Measurements from ENCODE around the gene PTPN4.
"Not testable (repeated sequence)": the region's sequence is repeated elsewhere in the genome, so short reads cannot be mapped to it uniquely, and the experiment has no call there.

The PTPN4 gene

GRCh38 chr2:119764832-119765231 is 5.1 kb downstream of the PTPN4 start:
- DNase-seq, result no peak

DNA sequence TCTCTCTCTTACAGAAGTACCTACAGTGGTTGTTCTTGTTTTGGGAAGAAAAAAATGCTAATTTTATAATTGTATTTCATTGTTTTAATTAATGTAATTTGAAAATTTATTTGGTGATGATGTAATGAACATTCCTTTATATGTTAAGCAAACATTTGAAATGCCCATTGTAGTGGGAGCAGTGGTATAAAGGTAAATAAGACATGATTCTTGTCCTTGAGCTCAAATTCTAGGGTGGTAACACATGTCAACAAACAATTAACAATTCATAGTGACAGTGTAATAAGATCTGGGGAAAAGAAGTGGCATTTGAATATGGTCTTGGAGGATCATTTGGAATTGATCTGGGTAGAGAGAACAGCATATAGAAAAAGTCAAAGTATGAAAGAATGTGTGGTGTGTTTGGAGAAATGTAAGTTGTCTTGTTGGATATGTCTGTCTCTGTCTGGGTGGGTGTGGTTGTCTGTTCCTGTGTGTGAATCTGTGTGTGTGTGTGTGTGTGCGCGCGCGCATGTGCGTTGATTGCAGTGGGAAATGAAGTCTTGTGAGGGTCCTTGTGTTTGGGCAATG is 5.8 kb downstream of the PTPN4 start:
- no peak for DNase-seq

DNA sequence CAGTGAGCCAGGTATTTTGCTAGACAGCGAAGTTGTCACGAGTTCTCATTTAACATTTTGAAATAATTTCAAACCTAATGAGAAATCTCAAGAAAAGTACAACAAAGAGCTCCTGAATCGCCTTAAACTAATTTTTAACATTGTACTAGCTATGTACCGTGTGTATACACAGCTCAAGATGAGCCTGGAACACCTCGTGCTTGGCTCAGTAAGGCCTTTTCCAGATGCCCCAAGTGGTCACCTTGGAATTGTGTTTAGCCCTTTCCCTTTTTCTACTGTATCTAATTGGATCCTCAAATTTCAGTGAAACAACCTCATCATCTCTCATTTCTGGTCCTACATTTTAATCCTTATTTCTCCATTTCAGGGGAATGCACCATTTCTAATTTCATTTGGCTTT is 7.2 kb downstream of the PTPN4 start:
- no peak for DNase-seq

DNA sequence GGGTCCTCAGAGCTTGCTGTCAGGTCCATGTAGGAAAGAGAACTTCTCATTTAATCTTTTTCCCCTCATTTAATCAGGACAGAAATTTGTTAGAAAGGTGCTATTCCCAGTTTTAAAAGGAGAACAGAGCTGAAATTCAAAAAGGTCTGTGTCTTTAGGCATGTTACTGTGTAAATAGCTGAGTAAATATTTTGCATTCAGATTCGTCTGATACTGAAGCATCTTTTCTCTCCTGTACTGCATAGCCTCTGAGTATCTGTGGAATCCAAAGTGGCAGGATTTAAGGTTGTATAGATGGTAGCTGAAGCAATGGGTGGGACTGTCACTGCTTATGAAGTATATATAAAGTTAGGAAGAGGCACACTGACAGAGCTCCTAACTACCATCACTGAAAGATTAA is 9.0 kb downstream of the PTPN4 start:
- DNase-seq, result no peak

DNA sequence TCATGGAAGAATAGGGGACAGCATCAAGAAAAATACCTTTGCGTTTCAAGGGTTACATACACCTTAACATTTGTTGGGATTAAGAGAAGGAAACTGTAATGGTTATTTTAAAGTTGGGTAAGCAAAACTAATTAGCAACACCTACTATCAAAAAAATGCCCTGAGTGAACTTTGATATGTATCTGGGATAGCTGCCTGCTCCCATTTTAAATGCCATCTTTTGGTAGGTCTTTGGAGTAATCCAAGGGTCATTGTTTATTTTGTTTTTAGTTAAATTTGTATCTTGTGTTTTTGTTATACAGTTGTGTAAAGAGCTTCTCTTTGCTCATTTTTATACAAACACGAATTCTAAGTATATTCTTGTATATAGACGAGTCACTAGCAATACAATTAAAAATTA is 9.9 kb downstream of the PTPN4 start:
- no peak for DNase-seq

- no peak for DNase-seq
Measured at GRCh38 chr2:119771331-119771730, 11.6 kb downstream of the PTPN4 start.

DNA sequence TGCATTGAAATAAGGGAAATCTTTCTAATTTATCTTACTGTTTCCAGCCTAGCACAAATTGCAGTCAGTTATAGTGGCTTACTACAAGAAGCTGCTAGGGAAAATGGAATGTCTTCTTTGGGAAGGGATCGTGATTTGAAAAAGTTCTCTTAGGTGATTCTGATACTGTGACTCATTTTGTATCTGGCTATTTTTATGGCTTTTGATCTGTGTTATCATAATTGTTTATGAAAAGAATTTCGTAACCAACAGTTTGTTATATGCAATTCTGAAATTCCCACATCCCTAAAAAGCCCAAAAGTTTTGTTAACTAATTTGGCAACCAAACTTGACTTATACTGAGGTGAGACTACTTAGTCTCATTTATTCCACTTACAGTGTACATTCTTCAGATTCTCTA is 12.4 kb downstream of the PTPN4 start:
- DNase-seq, result no peak

DNA sequence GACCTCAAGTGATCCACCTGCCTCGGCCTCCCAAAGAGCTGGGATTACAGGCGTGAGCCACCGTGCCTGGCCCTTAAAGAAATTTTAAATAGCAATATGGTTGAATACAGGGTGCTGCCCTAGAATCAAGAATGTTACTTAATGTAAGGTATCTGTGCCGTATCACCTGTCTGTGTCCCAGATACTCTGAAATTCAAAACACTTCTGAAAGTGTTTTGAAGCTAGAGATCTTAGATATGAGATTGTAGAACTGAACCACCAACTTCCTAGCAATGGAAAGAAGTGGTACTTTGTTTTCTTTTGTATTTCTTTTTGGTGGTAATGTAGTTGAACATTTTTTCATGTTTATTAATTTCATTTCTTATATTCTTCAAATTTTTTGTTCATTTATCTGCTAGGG is 13.0 kb downstream of the PTPN4 start:
- DNase-seq, result no peak

GRCh38 chr2:119774026-119774425 is 14.3 kb downstream of the PTPN4 start:
- no peak for DNase-seq

- no peak for DNase-seq
Measured at GRCh38 chr2:119775102-119775501, 15.4 kb downstream of the PTPN4 start.

- no peak for DNase-seq
Measured at GRCh38 chr2:119782308-119783027, 22.7 kb downstream of the PTPN4 start.

- DNase-seq, result no peak
Measured at GRCh38 chr2:119784876-119785275, 25.2 kb downstream of the PTPN4 start.

DNA sequence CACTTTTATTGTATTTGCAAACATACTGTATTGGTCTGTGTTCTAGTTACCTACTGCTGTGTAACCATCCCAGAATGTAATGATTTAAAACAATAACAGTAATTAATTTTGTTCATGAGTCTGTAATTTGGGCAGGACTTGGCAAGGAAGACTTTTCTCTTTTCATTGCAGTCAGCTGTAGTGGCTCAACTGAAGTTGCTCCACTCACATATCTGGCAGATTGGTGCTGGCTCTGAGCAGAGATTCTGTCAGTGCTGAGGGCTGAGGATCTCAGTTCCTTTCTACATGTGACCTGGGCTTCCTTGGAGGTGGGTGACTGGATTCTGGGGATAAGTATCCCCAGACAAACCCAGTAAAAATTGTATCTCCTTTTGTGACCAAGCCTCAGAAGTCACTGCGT is 26.6 kb downstream of the PTPN4 start:
- DNase-seq, result no peak

DNA sequence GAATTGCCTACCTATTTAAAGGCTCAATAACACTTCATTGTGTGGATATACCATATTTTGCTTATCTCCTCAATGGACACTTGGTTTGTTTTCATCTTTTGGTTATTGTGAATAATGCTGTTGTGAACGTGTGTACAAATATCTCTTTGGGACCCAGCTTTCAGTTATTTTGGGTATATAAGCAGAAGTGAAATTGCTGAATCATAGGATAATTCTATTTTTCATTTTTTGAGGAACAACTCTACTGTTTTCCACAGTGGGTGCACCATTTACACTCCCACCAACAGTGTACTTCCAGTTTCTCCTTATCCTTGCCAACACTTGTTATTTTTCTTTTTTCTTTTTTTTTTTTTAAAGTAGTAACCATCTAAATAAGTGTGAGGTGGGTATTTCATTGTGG is 29.0 kb downstream of the PTPN4 start:
- DNase-seq, result no peak

GRCh38 chr2:119790466-119790865 is 30.7 kb downstream of the PTPN4 start:
- no peak for DNase-seq

DNA sequence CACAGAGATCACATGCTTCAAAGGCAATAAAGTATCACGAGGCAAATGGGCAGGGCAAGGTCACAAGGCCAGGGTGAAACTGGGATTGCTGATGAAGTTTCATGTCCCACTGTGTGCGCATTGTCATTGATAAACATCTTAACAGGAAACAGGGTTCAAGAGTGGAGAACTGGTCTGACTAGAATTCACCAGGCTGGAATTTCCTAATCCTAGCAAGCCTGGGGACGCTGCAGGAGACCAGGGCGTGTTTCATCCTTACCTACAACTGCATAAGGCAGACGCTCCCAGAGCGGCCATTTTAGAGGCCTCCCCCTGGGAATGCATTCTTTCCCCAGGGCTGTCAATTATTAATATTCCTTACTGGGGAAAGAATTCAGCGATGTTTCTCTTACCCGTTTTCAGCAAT is 33.2 kb downstream of the PTPN4 start:
- DNase-seq, result no peak

GRCh38 chr2:119794237-119794636 is 34.5 kb downstream of the PTPN4 start:
- DNase-seq, result no peak

GRCh38 chr2:119795309-119796303 is 35.9 kb downstream of the PTPN4 start:
- no peak for DNase-seq

- DNase-seq, result no peak
Measured at GRCh38 chr2:119800376-119800902, 40.7 kb downstream of the PTPN4 start.

DNA sequence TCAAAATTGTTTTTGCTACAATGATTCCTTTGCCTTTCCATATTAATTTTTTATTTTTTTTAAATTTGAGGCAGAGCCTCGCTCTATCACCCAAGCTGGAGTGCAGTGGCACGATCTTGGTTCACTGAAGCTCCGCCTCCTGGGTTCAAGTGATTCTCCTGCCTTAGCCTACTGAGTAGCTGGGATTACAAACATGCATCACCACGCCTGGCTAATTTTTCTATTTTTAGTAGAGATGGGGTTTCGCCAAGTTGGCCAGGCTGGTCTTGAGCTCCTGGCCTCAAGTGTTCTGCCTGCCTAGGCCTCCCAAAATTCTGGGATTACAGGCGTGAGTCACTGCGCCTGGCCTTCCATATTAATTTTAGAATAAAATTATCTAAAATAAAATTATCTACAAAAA is 41.3 kb downstream of the PTPN4 start:
- no peak for DNase-seq

GRCh38 chr2:119801989-119802388 is 42.3 kb downstream of the PTPN4 start:
- not testable (repeated sequence) for DNase-seq

DNA sequence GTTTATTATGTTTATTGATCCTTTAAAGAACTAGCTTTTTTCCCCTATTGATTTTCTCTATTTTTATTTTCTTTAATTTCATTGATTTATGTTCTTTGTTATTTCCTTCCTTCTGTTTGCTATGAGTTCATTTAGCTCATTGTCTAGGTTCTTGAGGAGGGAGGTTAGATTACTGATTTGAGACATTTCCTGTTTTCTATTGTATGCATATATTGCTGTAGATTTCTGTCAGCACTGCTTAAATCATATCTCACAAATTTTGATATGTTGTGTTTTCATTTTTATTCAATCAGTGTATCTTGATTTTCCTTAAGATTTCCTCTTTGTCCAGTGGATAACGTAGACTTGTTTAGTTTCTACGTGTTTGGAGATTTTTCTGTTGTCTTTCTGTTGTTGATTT is 43.4 kb downstream of the PTPN4 start:
- DNase-seq, result no peak
